HFFc6 (cell line): Measurements from ENCODE around the gene TBC1D1. TPM values are rescaled to one million over a fixed set of nuclear protein-coding genes. Genes with fewer than 3 reads are reported as not detected.
A peak's percentile ranks its signal among the peaks of the same experiment; 100 is the strongest.

Source experiments
- DNase-seq: peaks from one replicate; pipeline ENCODE4 v3.0.0-alpha.2; 2018
- H3K27ac Mint-ChIP-seq: 2 replicates; pipeline ENCODE4 v1.8.0; 2020; ENCODE audit warnings: mild to moderate bottlenecking, mixed read lengths
- H3K27me3 Mint-ChIP-seq: 2 replicates; pipeline ENCODE4 v1.8.0; 2021; ENCODE audit warnings: mild to moderate bottlenecking, moderate library complexity, mixed read lengths; ENCODE audit not compliant: insufficient read depth
- H3K36me3 Mint-ChIP-seq: 2 replicates; pipeline ENCODE4 v1.8.0; 2021; ENCODE audit warnings: low read depth, mixed read lengths
- H3K4me1 Mint-ChIP-seq: 2 replicates; pipeline ENCODE4 v1.8.0; 2020; ENCODE audit warnings: low read depth, mixed read lengths
- H3K4me3 Mint-ChIP-seq: 2 replicates; pipeline ENCODE4 v1.8.0; 2020; ENCODE audit warnings: mild to moderate bottlenecking, moderate library complexity, mixed read lengths
- H3K9me3 Mint-ChIP-seq: 2 replicates; pipeline ENCODE4 v1.8.0; 2020; ENCODE audit warnings: mild to moderate bottlenecking, mixed read lengths
- CTCF ChIP-seq: fragments of 200-600 bp; sonication (generic); IDR thresholded peaks from 2 replicates; pipeline ENCODE4 v1.5.0; 2021; ENCODE audit warnings: antibody characterized with exemption, mild to moderate bottlenecking
- total RNA-seq, 6 experiments: library from RNA; stranded (reverse); fragmentation: NEBNext Ultra II Directional; extraction: Animal tissue kit (Norgen Biotek cat#: 25700); gene quantifications; 2 replicates in 1 of 6; 3 replicates in 5 of 6; pipeline ENCODE4 v1.2.3, GENCODE V29; 2021

Gene TBC1D1
- total RNA-seq, 6 experiments from 2014 or later = 78.5 to 126 (median 112) TPM

DNA sequence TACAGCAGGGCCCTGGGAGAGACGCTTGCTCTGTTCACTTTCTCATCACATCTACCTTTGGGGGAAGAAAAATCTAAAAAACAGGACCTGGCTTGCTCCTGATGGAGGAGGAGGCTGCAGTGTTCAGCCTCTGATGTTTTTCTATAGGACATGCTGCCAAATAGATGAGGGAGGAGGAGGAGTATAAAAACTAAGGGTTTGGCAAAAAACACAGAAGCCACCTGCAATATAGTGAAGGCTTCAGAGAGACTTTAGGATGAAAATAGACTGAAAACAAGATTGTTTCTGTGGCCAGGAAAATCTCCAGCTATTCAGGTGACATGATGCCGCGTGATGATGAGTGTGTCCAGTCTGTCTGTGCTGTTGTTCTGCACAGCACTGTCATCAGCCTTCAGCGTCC is 229.9 kb downstream of the TBC1D1 start:
- no peak for DNase-seq
- peak overlapping the region; percentile 89 for H3K27ac Mint-ChIP-seq
- peak overlapping the region; percentile 75 for H3K4me3 Mint-ChIP-seq
- peaks cover 3% of the 10 kb centered on the region for H3K27me3 Mint-ChIP-seq
- H3K36me3 Mint-ChIP-seq = peaks cover 41% of the 10 kb centered on the region
- no peaks in the 10 kb centered on the region for H3K9me3 Mint-ChIP-seq
- TF ChIP-seq CTCF = no peak
- H3K4me1 Mint-ChIP-seq = peaks cover 51% of the 10 kb centered on the region

- H3K36me3 Mint-ChIP-seq = peaks cover 32% of the 10 kb centered on the region
- peaks cover 2% of the 10 kb centered on the region for H3K27me3 Mint-ChIP-seq
- no peak for DNase-seq
- H3K4me1 Mint-ChIP-seq = peaks cover 46% of the 10 kb centered on the region
- TF ChIP-seq CTCF = no peak
- no peak overlapping the region for H3K4me3 Mint-ChIP-seq
- H3K9me3 Mint-ChIP-seq = no peaks in the 10 kb centered on the region
- H3K27ac Mint-ChIP-seq = no peak overlapping the region
Observed at GRCh38 chr4:38122060-38122459, 231.2 kb downstream of the TBC1D1 start.

DNA sequence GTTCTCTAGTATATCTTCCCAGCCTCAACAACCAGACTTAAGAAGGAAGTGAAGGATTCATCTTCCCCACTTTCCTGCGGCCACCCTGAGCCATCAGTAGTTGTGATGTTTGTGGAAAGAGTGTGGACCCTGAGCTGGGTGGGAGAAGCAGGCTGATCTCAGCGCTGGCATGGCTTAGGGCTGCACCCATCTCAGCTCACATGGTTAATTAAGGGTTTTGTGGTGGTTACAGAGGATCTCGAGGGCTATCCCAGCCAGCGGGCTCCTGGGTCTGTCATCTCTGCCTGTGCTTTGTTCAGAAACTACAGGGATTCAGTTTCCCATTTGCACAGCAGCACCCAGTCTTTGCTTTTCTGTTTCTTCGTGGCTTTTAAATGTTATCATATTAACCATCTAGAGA is 232.7 kb downstream of the TBC1D1 start:
- TF ChIP-seq CTCF = no peak
- Mint-ChIP-seq H3K36me3 (peaks cover 27% of the 10 kb centered on the region), H3K9me3 (no peaks in the 10 kb centered on the region), H3K4me3 (no peak overlapping the region), H3K4me1 (peaks cover 50% of the 10 kb centered on the region), H3K27ac (no peak overlapping the region), H3K27me3 (peaks cover 2% of the 10 kb centered on the region)
- no peak for DNase-seq

GRCh38 chr4:38124961-38125360 is 234.1 kb downstream of the TBC1D1 start:
- H3K36me3 Mint-ChIP-seq = peaks cover 33% of the 10 kb centered on the region
- no peak overlapping the region for H3K27ac Mint-ChIP-seq
- no peak overlapping the region for H3K4me3 Mint-ChIP-seq
- no peaks in the 10 kb centered on the region for H3K9me3 Mint-ChIP-seq
- no peak for DNase-seq
- TF ChIP-seq CTCF = no peak
- H3K27me3 Mint-ChIP-seq = peaks cover 2% of the 10 kb centered on the region
- peaks cover 50% of the 10 kb centered on the region for H3K4me1 Mint-ChIP-seq

DNA sequence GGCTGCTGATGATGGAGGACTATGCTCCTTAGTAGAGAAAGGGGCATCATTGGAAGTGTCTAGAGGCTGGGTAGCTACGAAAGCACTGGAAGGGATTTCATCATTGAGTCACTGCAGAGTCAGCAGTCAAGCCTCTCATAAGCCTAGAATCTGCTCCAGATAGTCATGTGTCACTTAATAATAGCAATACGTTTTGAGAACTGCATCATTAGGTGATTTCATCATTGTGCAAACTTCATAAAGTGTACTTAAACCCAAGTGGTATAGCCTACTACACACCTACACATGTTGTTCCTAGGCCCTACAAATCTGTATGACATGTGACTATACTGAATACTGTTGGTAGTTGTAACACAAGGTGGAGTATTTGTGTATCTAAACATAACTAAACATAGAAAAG is 234.9 kb downstream of the TBC1D1 start:
- peaks cover 40% of the 10 kb centered on the region for H3K36me3 Mint-ChIP-seq
- peaks cover 45% of the 10 kb centered on the region for H3K4me1 Mint-ChIP-seq
- TF ChIP-seq CTCF = no peak
- H3K9me3 Mint-ChIP-seq = no peaks in the 10 kb centered on the region
- no peak overlapping the region for H3K27ac Mint-ChIP-seq
- DNase-seq = no peak
- H3K27me3 Mint-ChIP-seq = peaks cover 2% of the 10 kb centered on the region
- no peak overlapping the region for H3K4me3 Mint-ChIP-seq
